HG02981 (cell line): ENCODE results near the gene TBC1D24.
"Not testable (repeated sequence)": the region's sequence is repeated elsewhere in the genome, so short reads cannot be mapped to it uniquely, and the experiment has no call there.

ENCODE experiments used
- ATAC-seq: cut with Tn5 transposase; IDR thresholded peaks from one replicate; pipeline ENCODE4 v1.9.1; 2021; ENCODE audit warnings: mild to moderate bottlenecking, moderate library complexity; ENCODE audit not compliant: unreplicated experiment

The TBC1D24 gene

DNA sequence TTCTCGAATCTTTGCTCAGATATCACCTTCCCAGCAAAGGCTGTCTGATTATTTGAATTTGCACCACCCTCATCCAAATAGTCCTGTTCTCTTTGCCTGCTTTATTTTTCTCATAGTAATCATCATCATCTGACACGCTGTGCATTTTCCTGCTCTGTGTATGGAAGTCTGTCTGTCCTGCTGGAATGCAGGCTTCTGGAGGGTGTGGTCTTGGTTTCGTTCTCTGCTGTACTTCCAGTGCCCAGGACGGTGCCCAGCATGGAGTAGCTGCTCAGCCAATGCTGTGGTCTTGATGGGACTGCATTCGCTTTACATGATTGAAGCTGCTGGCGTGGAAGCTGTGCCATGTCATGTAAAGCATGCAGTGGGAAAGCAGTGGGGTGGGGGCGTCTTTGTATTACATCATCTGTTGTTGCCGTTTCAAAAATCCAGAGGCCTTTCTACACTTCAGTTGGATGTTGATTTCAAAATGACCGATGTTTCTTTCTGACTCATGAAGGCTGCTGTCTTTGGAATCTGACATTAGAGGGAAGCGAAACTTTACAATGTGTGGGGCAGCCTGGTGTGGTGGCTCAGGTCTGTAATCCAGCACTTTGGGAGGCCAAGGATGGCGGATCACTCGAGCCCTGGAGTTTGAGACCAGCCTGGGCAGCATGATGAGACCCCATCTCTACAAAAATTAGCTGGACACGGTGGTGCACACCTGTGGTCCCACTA lies 79.9 kb downstream of the TBC1D24 start:
- ATAC-seq = not testable (repeated sequence)
